HG02973 (cell line): ENCODE measurements around the gene GRB10.

Experiments
- ATAC-seq: cut with Tn5 transposase; IDR thresholded peaks from one replicate; pipeline ENCODE4 v1.9.1; 2021; ENCODE audit warnings: moderate library complexity; ENCODE audit not compliant: unreplicated experiment

Gene GRB10

GRCh38 chr7:50782375-50783208 is at the start of gene GRB10:
TSS of gene GRB10 (minus strand) at chr7:50782896. CDS start at chr7:50732322, 50,574 bp downstream.
- no peak for ATAC-seq

GRCh38 chr7:50828801-50829200 is 46.1 kb upstream of the GRB10 start:
- no peak for ATAC-seq

DNA sequence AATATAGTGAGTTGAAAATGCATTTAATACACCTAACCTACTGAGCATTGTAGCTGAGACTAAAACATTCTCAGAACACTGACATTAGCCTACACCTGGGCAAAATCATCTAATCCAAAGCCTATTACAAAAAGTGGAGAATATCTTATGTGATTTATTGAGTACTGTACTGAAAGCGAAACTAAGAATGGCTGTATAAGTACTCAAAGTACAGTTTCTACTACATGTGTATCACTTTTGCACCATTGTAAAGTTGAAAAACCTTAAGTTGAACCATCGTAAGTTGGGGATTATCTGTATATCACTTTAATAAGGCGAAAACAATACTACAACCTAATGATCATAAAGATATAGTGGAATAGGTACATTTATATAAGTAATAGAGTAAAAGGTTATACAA is 45.4 kb upstream of the GRB10 start:
- ATAC-seq, result no peak

DNA sequence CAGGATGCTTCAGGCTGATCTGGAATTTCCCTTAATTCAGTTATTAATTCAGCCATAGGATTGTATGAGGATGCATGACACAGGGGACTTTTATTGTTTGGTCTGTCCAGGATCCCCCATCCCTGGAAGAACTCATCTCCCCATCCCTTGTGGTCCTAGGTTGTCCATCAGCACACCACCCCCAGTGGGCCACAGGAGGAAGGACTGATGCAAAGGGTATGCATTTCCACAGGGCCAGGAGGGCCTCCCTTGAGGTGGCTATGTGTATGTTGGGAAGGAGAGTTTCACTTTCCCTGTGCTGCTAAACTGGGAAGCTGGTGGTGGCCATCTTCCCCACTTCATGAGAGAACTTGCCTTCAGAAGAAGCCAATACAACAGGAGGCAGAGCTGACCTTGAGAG is 44.6 kb upstream of the GRB10 start:
- no peak for ATAC-seq

GRCh38 chr7:50826371-50827172 is 43.9 kb upstream of the GRB10 start:
- no peak for ATAC-seq

DNA sequence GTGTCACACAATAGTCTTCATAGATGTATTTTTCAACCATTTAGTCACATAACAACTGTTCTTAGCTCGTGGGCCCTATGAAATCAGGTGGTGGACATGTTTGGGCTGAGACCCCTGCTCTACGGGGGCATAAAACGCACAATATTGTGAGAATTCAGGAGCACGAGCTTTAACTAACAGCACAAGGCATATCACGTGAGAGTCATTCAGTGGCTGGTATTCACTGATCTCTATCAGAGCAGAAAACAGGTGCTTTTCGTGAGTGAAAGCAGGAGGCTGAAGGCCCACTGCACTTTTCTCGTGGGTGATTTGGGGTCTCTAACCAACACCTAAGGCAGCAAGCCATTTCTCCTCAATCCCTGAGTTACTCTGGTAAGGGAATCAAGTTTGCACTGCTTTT is 42.8 kb upstream of the GRB10 start:
- no peak for ATAC-seq

DNA sequence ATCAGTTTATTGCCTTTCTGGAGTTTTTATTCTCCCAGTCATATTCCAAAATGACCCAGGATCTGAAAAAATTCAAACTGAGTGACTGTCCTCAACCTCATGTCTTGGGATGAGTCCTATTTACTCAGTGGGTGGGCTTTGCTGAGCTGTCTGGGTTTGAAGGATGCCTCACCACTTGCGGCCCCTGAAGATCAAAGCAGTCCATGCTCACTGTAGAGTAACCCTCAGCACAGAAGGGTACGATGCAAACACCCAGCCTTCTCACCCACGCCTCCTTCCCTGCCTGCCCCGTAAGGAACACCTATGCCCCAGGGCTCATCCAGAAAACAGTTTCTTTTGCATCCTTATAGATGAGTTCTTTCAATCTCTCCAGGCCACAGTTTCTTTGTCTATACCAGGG is 42.2 kb upstream of the GRB10 start:
- no peak for ATAC-seq

DNA sequence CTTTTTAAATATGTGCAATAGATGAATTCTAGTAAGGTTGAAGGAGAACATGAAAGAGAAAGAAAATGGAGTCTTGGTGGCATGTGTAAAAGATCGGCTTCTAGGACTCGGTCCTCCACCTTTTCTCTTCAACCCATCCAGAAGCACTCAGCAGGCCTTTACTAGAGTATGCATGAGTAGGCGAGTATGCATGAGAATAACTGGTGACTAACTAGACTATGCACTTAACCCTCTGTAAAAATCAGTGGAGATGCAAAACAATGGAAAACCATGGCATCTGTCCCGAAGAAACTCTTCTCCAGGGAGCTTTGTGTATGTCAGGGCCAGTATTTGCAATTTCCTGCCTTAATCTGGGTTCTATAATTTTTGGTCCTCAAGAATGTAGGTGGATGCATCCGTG is 40.0 kb upstream of the GRB10 start:
- ATAC-seq, result no peak

GRCh38 chr7:50822110-50822509 is 39.4 kb upstream of the GRB10 start:
- no peak for ATAC-seq

DNA sequence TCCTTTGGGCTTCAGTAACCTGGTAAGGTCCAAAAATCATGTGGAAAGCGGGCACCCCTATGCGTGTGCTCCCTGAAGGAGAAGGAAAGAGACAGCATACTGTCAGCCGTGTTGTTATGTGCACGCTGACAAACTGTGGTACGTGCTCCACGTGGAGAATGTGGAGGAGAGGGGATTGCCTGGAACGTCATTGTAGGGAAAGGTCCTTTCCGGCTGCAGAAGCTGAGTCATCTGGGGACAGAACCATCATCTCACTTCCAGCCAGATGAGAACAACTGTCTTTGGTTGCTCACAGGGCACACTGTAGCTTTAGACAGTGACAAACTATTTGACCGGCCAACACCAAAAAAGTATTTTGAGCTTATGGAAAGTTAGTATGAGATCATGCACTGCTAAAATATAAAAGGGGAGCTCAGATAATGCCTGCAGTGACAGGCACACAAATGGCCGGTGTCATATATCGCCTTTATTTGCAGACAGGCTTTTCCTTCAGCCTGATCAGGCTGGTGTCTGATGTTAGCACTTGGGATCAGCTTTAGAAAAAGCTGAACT is 38.8 kb upstream of the GRB10 start:
- no peak for ATAC-seq

- no peak for ATAC-seq
Measured at GRCh38 chr7:50818324-50818723, 35.6 kb upstream of the GRB10 start.

GRCh38 chr7:50817561-50817960 is 34.9 kb upstream of the GRB10 start:
- ATAC-seq, result no peak

- ATAC-seq, result no peak
Measured at GRCh38 chr7:50815138-50815537, 32.4 kb upstream of the GRB10 start.

GRCh38 chr7:50814166-50814565 is 31.5 kb upstream of the GRB10 start:
- no peak for ATAC-seq

- no peak for ATAC-seq
Measured at GRCh38 chr7:50812841-50813475, 30.3 kb upstream of the GRB10 start.

GRCh38 chr7:50812094-50812493 is 29.4 kb upstream of the GRB10 start:
- ATAC-seq, result no peak

DNA sequence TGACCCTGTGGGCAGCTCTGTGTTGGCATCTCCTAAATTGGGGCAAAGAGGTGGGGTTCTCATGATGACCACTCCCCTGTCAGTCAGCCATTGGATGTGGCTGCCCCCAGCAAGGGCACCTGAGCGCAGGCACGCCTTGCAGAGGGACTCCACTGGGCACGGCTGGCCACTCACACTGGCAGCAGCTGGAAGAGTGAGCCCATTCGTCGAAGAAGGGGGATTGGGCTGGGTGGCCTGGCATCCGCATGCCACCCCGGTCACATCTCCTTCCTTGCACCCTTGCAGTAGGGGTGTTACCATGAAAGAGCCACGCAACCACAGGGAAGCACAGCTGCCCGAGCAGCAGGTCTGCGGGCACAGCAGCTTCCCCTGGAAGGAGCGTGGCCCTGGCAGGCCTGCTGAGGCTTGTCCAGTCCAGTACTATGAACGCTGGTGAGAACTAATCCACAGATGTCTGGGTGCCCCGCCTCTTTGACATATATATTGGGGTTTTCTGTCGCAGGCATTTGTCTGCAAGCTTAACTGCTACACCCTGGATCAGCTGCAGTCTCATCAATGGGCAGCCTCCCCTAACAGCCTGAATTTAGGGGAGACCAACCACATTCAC is 25.7 kb upstream of the GRB10 start:
- ATAC-seq, result no peak

DNA sequence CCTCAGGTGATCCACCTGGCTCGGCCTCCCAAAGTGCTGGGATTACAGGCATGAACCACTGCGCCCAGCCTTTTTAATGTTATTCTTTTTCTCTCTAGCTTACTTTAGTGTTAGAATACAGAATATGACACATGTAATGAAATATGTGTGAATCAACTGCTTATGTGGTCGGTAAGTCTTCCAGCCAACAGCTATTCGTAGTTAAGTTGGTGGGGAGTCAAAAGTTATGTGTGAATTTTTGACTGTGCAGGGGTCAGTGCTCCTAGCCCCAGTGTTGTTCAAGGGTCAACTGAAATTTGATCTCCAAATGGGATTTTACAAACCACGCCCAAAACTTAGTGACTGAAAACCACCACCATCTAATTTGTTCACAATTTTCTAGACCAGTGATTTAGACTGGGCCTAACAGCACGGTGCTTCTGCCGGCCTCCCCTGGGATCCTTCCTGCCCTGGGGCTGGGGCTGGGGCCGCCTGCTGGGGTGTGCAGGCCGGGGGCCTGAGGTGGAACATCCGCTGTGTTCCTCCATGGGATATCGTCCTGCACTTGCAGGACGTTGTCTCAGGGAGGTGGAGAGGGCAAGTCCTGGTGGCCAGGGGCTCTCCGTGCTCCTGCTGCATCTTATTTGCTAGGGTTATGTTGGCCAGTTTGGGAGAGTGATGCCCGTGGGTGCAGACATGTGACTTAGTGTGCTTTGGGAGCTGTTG is 24.5 kb upstream of the GRB10 start:
- ATAC-seq, result no peak

GRCh38 chr7:50806143-50806542 is 23.4 kb upstream of the GRB10 start:
- ATAC-seq, result no peak

DNA sequence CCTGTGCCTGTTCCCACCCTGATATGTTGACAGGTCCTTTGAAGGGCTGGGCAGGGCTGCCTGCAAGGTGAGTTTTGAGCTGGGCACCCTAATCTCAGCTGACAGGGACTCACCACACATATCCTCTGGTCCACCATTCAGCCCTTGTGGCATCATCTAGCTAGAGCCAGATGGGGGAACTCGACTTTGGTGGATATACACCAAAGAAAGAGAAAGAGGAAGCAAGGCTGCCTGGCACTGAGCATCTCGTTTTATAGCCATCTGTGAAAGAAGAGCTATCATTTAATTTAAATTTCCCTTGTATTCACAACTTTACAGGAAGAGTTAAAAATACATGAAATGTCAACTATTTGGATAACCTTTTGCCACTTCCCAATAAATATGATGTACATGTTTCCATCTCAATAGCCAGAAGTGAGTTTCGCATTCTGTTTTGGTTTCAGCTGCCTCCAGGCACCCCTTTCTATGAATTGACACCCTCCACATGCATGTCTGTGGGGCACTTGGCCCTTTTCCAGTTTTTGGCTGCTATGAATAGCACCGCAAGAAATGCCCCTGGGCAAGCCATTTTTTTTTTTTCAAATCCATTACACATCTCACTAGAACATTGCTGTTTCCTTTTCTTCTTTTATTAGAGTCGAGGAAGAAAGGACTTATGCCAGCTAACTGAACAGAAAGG is 22.9 kb upstream of the GRB10 start:
- ATAC-seq, result no peak
